HL-60 (cell line): ENCODE data around the gene COPZ1.
"Not testable (repeated sequence)": the region's sequence is repeated elsewhere in the genome, so short reads cannot be mapped to it uniquely, and the experiment has no call there.

Source experiments
- DNase-seq, 2 experiments: peaks; one replicate each; pipeline ENCODE4 v3.0.0-alpha.2; 2010 to 2020; ENCODE audit warnings: low read depth in 1 of 2, low spot score in 1 of 2
- H3K27ac ChIP-seq: fragments of 250-450 bp; sonication (Bioruptor Pico); replicated peaks from 2 replicates; pipeline ENCODE4 v1.5.1; 2020; ENCODE audit warnings: mild to moderate bottlenecking, moderate library complexity
- H3K27me3 ChIP-seq: fragments of 250-450 bp; sonication (Bioruptor Pico); 2 replicates; pipeline ENCODE4 v1.5.1; 2021; ENCODE audit warnings: mild to moderate bottlenecking, moderate library complexity; ENCODE audit not compliant: insufficient read depth, poor library complexity, severe bottlenecking
- H3K4me3 ChIP-seq: replicated peaks from 2 replicates; pipeline ENCODE4 v1.5.1; 2011; ENCODE audit warnings: mild to moderate bottlenecking, control low read depth, low read length; ENCODE audit not compliant: insufficient read depth
- CTCF ChIP-seq: IDR thresholded peaks from one replicate; pipeline ENCODE4 v1.5.1; 2011; ENCODE audit warnings: low read length, control low read depth, inconsistent platforms; ENCODE audit not compliant: insufficient read depth
- GABPA ChIP-seq: IDR thresholded peaks from 2 replicates; pipeline ENCODE4 v1.6.1; 2012; ENCODE audit warnings: low read depth
- POLR2AphosphoS5 ChIP-seq: IDR thresholded peaks from 2 replicates; pipeline ENCODE4 v1.6.1; 2012; ENCODE audit warnings: low read depth
- REST ChIP-seq: IDR thresholded peaks from 2 replicates; pipeline ENCODE4 v1.6.1; 2012; ENCODE audit warnings: low read depth; ENCODE audit not compliant: insufficient replicate concordance
- SPI1 ChIP-seq: IDR thresholded peaks from 2 replicates; pipeline ENCODE4 v1.6.1; 2012; ENCODE audit warnings: low read depth, mild to moderate bottlenecking, borderline replicate concordance

Gene COPZ1

GRCh38 chr12:54350743-54351142 is 25.8 kb downstream of the COPZ1 start:
- no peak overlapping the region for H3K27ac ChIP-seq
- TF ChIP-seq SPI1 = no peak

GRCh38 chr12:54351341-54351740 is 26.4 kb downstream of the COPZ1 start:
- DNase-seq = no peak
- no peak overlapping the region for H3K27ac ChIP-seq
- TF ChIP-seq GABPA (no peak), CTCF (no peak), SPI1 (no peak), REST (no peak)
- no peaks in the 10 kb centered on the region for H3K27me3 ChIP-seq
- H3K4me3 ChIP-seq = no peak overlapping the region

More at GRCh38 chr12:54350743-54351142, 25.8 kb downstream of the COPZ1 start:
- Histone ChIP-seq H3K4me3 (no peak overlapping the region), H3K27me3 (no peaks in the 10 kb centered on the region)
- DNase-seq = no peak

- no peak for DNase-seq
- Histone ChIP-seq H3K27me3 (no peaks in the 10 kb centered on the region), H3K27ac (no peak overlapping the region), H3K4me3 (no peak overlapping the region)
- TF ChIP-seq REST (no peak), GABPA (no peak), POLR2AphosphoS5 (no peak), CTCF (no peak), SPI1 (no peak)
Observed at GRCh38 chr12:54352022-54352531, 27.1 kb downstream of the COPZ1 start.

GRCh38 chr12:54352891-54353874 is 28.3 kb downstream of the COPZ1 start:
- no peak for TF ChIP-seq SPI1
- no peak for TF ChIP-seq CTCF
- no peak for DNase-seq
- H3K27ac ChIP-seq = no peak overlapping the region
- no peaks in the 10 kb centered on the region for H3K27me3 ChIP-seq
- no peak overlapping the region for H3K4me3 ChIP-seq

- not testable (repeated sequence) for H3K4me3 ChIP-seq, DNase-seq, H3K27me3 ChIP-seq, H3K27ac ChIP-seq
Observed at GRCh38 chr12:54354271-54354670, 29.3 kb downstream of the COPZ1 start.
